ENCODE measurements around the gene PRKCD.

Gene PRKCD

DNA sequence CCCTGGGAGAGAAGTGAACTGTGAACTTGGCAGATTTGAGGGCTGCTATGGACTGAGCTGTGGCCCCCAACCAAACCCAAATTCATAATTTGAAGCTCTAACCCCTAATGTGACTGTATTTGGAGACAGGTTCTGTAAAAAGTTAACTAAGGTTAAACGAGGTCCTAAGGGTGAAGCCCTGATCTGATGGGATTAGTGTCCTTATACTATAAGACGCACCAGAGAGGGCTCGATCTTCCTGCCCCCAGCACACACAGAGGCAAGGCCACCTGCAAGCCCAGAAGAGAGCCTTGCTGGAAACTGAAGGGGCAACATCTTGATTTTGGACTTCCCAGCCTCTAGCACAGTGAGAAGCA is 60.8 kb downstream of the PRKCD start:
- DNase-seq: no peak

GRCh38 chr3:53222183-53222901 is 61.3 kb downstream of the PRKCD start:
- DNase-seq: no peak

DNA sequence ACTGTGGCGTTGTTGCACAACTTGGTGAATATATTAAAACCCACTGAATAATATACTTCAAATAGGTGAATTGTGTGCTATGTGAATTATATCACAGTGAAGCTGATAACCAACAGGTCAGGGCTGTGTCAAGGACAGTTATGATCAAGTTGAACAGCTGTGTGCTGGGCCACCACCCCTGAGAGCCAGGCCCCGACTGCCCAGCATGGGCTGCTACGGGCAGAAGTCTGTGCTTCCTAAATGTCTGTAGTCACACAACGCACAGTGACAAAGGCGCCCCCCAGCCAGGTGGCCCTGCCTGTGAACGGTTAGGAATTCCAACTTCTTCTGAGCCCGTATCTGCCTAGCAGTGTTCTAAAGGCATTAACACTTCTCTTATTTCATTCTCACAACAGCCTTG is 62.0 kb downstream of the PRKCD start:
- DNase-seq: no peak

GRCh38 chr3:53223541-53223966 is 62.5 kb downstream of the PRKCD start:
- DNase-seq: no peak

DNA sequence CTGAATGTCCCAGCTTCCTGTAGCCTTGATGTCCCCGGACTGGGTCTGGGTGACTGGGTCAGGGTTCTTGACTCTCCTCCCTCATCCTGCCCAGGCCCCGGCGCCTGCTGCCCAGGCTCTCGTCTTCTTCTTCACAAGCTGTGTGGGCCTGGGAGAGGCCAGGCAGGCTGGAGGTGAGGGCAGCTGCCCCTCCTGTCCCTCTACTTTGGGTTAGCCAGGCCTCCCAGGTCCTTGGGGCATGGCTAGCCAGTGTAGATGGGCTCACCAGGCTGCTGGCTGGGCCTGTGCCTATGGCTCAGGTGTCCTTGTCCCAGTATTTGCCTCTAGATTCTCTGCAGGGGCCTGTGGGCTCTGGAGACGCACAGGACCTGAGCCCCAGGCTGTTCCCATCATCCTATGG is 63.0 kb downstream of the PRKCD start:
- DNase-seq: no peak

DNA sequence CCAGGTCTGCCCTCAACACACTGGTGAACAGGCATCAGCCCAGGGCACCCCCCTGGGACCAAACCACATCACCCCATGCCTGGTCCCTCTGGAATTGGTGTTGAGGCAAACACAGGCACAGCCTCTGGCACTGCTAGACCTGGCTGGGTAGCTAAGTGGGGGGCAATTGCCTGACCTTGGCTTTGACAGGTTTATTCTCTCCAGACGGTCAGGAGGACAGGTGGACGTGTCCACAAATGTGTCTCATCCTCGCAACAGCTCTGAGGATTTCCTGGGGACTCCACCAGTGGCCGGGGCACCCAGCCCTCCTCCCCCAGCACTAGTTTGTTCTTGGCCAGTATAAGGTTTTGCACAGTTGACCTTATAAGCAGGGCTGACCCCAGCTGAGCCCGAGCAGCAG is 63.5 kb downstream of the PRKCD start:
- DNase-seq: no peak

GRCh38 chr3:53225181-53225580 is 64.2 kb downstream of the PRKCD start:
- no peak for DNase-seq

DNA sequence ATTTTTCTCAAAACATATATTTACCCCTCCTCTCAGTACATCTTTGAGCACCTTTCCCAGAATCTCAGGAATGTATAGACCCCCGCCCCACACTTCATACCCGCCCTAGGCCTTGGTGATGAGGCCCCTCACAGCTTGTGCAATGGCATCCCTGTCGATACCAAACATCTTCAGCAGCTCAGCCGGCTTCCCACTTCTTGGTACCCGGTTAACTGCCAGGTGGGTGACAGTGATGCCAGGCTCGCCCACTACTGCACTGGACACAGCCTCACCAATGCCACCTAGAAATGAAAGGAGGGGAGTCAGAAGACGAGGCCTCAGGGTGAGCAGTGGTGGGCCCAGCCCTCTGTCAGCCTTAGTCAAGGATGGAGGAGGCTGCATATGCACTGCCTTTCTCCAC is 64.6 kb downstream of the PRKCD start:
- no peak for DNase-seq

DNA sequence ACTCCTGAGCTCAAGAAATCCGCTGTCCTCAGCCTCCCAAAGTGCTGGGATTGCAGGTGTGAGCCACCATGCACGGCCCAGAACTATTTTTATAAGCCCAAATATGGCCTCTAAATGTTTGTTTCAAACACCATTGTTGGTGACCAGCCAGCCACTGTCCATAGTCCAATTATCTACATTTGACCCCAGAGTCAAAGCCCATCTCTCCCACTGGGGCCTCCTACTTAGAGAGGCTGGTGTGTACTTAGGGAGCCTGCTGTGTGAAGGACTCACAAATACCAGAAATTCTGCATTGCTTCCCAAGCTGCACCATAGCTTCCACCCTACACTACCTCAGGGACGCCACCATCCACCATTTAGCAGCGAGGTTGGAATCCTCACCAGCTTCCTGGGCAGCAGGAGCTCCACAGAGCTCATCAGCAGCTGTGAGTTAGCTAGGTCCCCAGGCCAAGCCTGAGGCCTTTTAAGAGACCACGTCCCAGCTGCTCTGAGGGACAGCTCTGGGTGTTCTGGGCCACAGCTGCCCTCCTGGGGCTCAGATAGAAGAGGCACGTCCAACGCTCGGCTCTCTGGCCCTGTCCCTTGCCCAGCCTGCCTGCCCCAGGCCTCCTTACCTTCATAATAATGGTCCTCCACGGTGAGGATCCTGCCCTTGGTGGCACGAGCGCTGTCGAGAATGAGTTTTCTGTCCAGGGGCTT is 65.3 kb downstream of the PRKCD start:
- DNase-seq: no peak

- DNase-seq: no peak
Measured at GRCh38 chr3:53226841-53227407, 65.9 kb downstream of the PRKCD start.

DNA sequence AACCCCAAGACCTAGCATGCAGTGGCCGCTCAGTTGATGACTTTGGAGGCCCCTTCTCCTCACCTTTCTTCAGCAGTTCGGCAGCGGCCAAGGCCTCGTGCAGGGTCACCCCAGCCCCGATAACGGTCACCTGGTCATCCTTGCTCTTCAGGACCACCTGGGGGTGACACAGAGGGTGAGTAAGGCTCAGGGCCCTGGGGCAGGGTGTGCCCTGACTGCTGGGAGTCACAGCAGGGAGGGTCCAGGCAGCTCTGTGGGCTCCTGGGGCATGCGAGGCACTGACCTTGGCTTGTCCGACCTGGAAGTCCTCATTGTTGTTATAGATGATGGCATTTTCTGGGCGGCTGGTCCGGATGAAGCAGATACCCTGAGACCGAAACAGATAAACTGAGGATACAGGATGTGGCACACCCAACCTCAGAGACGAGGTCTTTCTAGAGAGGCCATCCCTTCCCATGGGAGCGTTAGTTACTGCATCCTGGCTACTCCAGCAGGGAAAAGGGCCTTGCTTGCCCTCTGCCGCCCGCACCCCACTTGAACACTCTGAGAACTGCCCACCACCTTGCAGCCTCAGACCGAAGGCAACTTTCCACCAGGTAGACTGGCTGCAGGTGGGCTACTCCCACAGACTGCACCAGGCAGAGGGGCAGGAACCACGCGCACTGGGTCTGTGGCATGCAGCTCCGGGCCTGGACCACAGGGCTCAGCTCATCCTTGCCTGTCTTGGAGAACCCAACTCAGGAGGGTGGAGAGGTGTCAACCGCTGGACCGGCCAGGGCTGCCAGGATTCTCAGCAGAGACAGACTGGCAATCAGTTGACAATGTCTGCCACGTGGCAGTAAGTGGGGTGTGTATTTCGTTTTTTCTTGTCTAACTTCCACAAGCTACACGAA is 67.2 kb downstream of the PRKCD start:
- no peak for DNase-seq

DNA sequence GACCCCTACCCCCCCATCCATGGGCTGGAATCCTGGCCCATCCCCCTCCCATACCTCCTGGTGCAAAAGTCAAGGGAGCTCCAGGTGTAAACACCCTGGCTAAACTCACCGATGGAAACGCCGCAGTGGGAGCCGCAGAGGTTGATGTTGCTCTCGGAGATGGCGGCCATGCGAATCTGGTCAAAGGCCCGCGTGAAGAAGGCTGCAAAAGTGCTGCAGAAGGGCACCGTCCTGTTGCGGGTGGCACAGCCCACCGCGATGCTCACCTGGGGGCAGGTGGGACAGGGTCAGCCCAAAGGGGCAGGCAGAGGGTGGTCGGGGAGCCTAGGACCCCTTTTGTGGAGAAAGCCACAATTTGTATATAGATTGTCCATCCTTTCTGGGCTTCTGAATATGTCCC is 68.2 kb downstream of the PRKCD start:
- no peak for DNase-seq

GRCh38 chr3:53229606-53230005 is 68.6 kb downstream of the PRKCD start:
- DNase-seq: no peak

GRCh38 chr3:53230041-53230621 is 69.1 kb downstream of the PRKCD start:
- DNase-seq: no peak

DNA sequence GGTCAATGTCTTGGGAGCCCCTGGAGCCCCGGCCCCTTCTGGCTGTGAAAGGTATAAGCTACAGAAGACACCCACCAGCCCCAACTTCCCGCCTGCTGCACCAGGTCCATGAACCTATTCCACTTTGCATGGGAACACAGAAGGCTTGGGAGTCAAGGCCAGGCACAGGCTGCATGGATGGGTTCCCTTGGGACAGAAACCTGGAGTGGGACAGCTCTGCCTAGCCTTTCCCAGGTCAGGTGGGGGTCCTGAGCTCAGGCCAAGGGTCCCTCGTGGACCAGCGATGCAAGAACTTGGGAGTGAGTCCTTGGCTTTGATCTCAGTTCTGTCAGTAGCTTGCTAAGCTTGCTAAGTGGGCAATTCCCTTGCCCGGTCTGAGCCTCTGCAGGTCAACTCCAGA is 69.8 kb downstream of the PRKCD start:
- no peak for DNase-seq

GRCh38 chr3:53231532-53232511 is 70.8 kb downstream of the PRKCD start:
- DNase-seq: no peak

- DNase-seq: no peak
Measured at GRCh38 chr3:53232641-53233377, 71.8 kb downstream of the PRKCD start.

GRCh38 chr3:53234130-53234840 is 73.3 kb downstream of the PRKCD start:
- DNase-seq: no peak

DNA sequence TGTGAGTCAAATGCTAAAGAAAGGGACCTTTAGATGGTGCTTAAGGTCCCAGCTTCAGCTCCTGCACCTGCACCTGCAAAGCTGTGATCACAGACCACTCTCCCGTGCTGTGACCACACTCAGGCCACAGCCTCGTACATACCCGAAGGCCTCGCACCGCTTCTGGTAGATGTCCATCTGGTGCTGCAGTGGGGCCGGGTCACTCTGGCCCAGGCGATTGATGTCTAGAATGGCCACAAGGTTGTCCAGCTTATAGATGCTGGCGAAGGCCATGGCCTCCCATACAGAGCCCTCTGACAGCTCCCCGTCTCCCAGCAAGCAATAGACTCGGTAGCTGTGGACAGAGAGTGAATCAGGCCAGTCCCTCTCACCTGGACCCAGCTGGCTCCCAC is 73.8 kb downstream of the PRKCD start:
- no peak for DNase-seq

DNA sequence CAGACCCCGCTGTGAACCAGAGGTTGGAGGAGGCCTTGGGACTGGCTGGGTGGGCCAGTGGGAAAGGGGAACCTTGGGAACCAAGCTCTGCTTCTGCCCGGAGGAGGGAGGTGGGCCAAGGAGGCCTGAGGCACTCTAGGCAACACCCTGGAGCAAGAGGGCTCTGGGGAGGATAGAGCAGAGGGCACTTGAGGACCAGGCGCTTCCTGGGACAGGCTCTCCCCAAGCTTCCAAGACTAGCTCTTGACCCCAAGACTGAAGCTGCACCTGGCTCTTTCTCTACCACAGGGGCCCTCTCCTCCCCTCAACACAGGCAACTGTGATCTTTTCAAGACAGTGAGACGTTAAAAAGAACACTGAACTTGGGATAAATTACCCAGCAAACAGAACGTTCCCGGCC is 74.5 kb downstream of the PRKCD start:
- DNase-seq: no peak

All from activated CD4-positive, alpha-beta T cell treated with anti-CD3 and anti-CD28 coated beads for 1 hour (primary cell).